Astrocyte (in vitro differentiated cells and primary cell): ENCODE results near the gene ARHGEF37. TPM values are rescaled to one million over a fixed set of nuclear protein-coding genes. Genes with fewer than 3 reads are reported as not detected.

Experiments used
- DNase-seq: peaks from one replicate; pipeline ENCODE4 v3.0.0-alpha.2; 2010; ENCODE audit warnings: low read depth
- FAIRE-seq: peaks from 2 replicates; lab custom pipeline; 2011; peaks lifted over from hg19 to GRCh38; lab: Jason Lieb, UNC
- H2AFZ ChIP-seq: 2 replicates; pipeline ENCODE4 v1.6.0; 2012; ENCODE audit warnings: low read depth, low read length, inconsistent platforms
- H3K27ac ChIP-seq: 2 replicates; pipeline ENCODE4 v1.5.1; 2011; ENCODE audit warnings: low read depth, low read length, inconsistent platforms
- H3K27me3 ChIP-seq: 2 replicates; pipeline ENCODE4 v1.6.0; 2011; ENCODE audit warnings: low read length, inconsistent platforms; ENCODE audit not compliant: insufficient read depth
- H3K36me3 ChIP-seq: 2 replicates; pipeline ENCODE4 v1.5.1; 2011; ENCODE audit warnings: low read length, inconsistent platforms; ENCODE audit not compliant: insufficient read depth
- H3K4me1 ChIP-seq: 2 replicates; pipeline ENCODE4 v1.5.1; 2011; ENCODE audit warnings: low read length, inconsistent platforms; ENCODE audit not compliant: insufficient read depth
- H3K4me2 ChIP-seq: 2 replicates; pipeline ENCODE4 v1.6.0; 2012; ENCODE audit warnings: low read length, inconsistent platforms
- H3K4me3 ChIP-seq: 2 replicates; pipeline ENCODE4 v1.5.1; 2011; ENCODE audit warnings: low read depth, mild to moderate bottlenecking, low read length, inconsistent platforms; ENCODE audit not compliant: insufficient read depth
- H3K79me2 ChIP-seq: 2 replicates; pipeline ENCODE4 v1.6.0; 2012; ENCODE audit warnings: mild to moderate bottlenecking, low read length, inconsistent platforms; ENCODE audit not compliant: insufficient read depth
- H3K9ac ChIP-seq: 2 replicates; pipeline ENCODE4 v1.6.0; 2012; ENCODE audit warnings: mild to moderate bottlenecking, low read length, inconsistent platforms
- H3K9me3 ChIP-seq: 2 replicates; pipeline ENCODE4 v1.5.1; 2012; ENCODE audit warnings: low read depth, mild to moderate bottlenecking, low read length, inconsistent platforms; ENCODE audit not compliant: insufficient read depth
- H4K20me1 ChIP-seq: 2 replicates; pipeline ENCODE4 v1.6.0; 2012; ENCODE audit warnings: low read length, inconsistent platforms; ENCODE audit not compliant: insufficient read depth
- H3K27ac Mint-ChIP-seq: one replicate; pipeline ENCODE4 v1.8.0; 2021; ENCODE audit warnings: mild to moderate bottlenecking, mixed read lengths; ENCODE audit not compliant: unreplicated experiment
- H3K27me3 Mint-ChIP-seq: one replicate; pipeline ENCODE4 v1.8.0; 2021; ENCODE audit warnings: low read depth, mixed read lengths; ENCODE audit not compliant: unreplicated experiment
- H3K36me3 Mint-ChIP-seq: one replicate; pipeline ENCODE4 v1.8.0; 2021; ENCODE audit warnings: low read depth, mixed read lengths; ENCODE audit not compliant: unreplicated experiment
- H3K4me1 Mint-ChIP-seq: one replicate; pipeline ENCODE4 v1.8.0; 2021; ENCODE audit warnings: low read depth, mixed read lengths; ENCODE audit not compliant: unreplicated experiment
- H3K4me3 Mint-ChIP-seq: one replicate; pipeline ENCODE4 v1.8.0; 2021; ENCODE audit warnings: mild to moderate bottlenecking, moderate library complexity, mixed read lengths; ENCODE audit not compliant: unreplicated experiment
- H3K9me3 Mint-ChIP-seq: one replicate; pipeline ENCODE4 v1.8.0; 2021; ENCODE audit warnings: mild to moderate bottlenecking, mixed read lengths; ENCODE audit not compliant: unreplicated experiment
- EZH2 ChIP-seq: IDR thresholded peaks from 2 replicates; pipeline ENCODE4 v1.6.1; 2012; ENCODE audit warnings: mild to moderate bottlenecking, low read length, inconsistent platforms; ENCODE audit not compliant: insufficient read depth
- total RNA-seq: library from RNA; stranded (reverse); gene quantifications from 2 replicates; pipeline ENCODE4 v1.2.1, GENCODE V29; 2021
- TF ChIP-seq, protein P1 (sequence below): IDR thresholded peaks from 2 replicates; pipeline ENCODE4 v1.5.1; 2011; ENCODE audit warnings: low read depth, mild to moderate bottlenecking, inconsistent platforms, low read length, moderate library complexity; ENCODE audit not compliant: insufficient read depth

ARHGEF37 gene
- total RNA-seq, 1 donor from 2014 or later: 2.3 TPM

- H3K27me3 ChIP-seq: no peaks in the 10 kb centered on the region
- Mint-ChIP-seq H3K27ac (peak overlapping the region; percentile 31), H3K36me3 (peaks cover 33% of the 10 kb centered on the region), H3K4me3 (peak overlapping the region; percentile 94), H3K27me3 (no peaks in the 10 kb centered on the region), H3K9me3 (no peaks in the 10 kb centered on the region), H3K4me1 (peaks cover 16% of the 10 kb centered on the region)
- H3K36me3 ChIP-seq: peaks cover 24% of the 10 kb centered on the region
- peak overlapping the region; percentile 100 for H3K9ac ChIP-seq
- peaks cover 96% of the 10 kb centered on the region for H3K79me2 ChIP-seq
- H3K4me2 ChIP-seq: peak overlapping the region; percentile 95
- peaks cover 73% of the 10 kb centered on the region for H4K20me1 ChIP-seq
- no peaks in the 10 kb centered on the region for H3K9me3 ChIP-seq
- FAIRE-seq (no peak), DNase-seq (no peak)
- H3K4me3 ChIP-seq: peak overlapping the region; percentile 38
- H3K4me1 ChIP-seq: peaks cover 24% of the 10 kb centered on the region
- no peak overlapping the region for H2AFZ ChIP-seq
- TF ChIP-seq EZH2: no peak
- TF ChIP-seq, protein P1, sequence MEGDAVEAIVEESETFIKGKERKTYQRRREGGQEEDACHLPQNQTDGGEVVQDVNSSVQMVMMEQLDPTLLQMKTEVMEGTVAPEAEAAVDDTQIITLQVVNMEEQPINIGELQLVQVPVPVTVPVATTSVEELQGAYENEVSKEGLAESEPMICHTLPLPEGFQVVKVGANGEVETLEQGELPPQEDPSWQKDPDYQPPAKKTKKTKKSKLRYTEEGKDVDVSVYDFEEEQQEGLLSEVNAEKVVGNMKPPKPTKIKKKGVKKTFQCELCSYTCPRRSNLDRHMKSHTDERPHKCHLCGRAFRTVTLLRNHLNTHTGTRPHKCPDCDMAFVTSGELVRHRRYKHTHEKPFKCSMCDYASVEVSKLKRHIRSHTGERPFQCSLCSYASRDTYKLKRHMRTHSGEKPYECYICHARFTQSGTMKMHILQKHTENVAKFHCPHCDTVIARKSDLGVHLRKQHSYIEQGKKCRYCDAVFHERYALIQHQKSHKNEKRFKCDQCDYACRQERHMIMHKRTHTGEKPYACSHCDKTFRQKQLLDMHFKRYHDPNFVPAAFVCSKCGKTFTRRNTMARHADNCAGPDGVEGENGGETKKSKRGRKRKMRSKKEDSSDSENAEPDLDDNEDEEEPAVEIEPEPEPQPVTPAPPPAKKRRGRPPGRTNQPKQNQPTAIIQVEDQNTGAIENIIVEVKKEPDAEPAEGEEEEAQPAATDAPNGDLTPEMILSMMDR: no peak
- H3K27ac ChIP-seq: no peak overlapping the region
These were observed 34.3 kb upstream of the ARHGEF37 start for GRCh38 chr5:149546974-149547373.

DNA sequence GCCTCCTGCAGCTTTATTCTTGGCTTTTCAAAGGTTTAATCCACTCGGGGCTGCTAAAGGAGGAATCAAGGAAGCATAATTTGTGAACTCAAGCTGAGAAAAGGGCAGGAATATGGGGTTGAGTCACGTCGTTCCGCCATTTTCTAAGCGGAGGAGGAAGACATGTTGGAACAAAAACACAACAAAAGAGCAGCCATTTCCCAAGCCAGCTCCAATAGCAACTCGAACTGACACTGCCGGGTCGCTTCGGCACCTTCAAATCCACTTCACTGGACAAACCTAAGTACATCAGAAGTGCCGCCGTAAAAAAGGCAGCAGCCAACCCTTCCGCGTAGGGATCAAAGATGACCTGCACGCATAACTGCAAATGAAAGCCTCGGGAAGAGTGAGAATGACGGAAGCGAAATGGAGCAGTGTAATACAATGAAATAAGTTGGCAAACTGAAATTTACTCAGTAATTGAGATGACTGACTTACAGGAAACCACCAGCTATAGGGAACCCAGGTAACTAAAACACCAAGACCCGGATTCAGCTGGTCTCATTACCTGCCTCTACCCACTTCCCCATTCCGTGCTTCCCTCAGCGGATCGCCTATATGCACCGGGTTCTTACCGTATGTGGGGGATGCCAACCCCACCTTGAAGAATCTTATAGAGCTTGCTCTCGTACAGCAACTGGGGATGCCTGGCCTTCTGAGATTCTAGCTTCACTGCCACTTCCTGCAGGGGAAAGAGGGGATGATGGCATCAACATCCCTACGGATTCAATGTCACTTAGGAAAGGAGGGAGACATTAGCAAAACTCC, 31.6 kb upstream of the ARHGEF37 start:
- DNase-seq: peak; percentile 29
- H3K27me3 Mint-ChIP-seq: no peaks in the 10 kb centered on the region
- no peaks in the 10 kb centered on the region for H3K9me3 Mint-ChIP-seq
- H3K79me2 ChIP-seq: peaks cover 72% of the 10 kb centered on the region
- peaks cover 11% of the 10 kb centered on the region for H3K36me3 ChIP-seq
- H3K4me3 ChIP-seq: peak overlapping the region; percentile 98
- peak overlapping the region; percentile 94 for H3K4me3 Mint-ChIP-seq
- peak overlapping the region; percentile 100 for H3K9ac ChIP-seq
- H3K4me2 ChIP-seq: peak overlapping the region; percentile 95
- H3K4me1 ChIP-seq: peaks cover 23% of the 10 kb centered on the region
- FAIRE-seq: no peak
- peak overlapping the region; percentile 99 for H3K27ac ChIP-seq
- peak overlapping the region; percentile 99 for H3K27ac Mint-ChIP-seq
- H3K9me3 ChIP-seq: no peaks in the 10 kb centered on the region
- peaks cover 7% of the 10 kb centered on the region for H3K4me1 Mint-ChIP-seq
- peaks cover 54% of the 10 kb centered on the region for H4K20me1 ChIP-seq
- TF ChIP-seq EZH2: no peak
- TF ChIP-seq, protein P1: no peak
- no peak overlapping the region for H2AFZ ChIP-seq
- peaks cover 31% of the 10 kb centered on the region for H3K36me3 Mint-ChIP-seq
- no peaks in the 10 kb centered on the region for H3K27me3 ChIP-seq

- Histone ChIP-seq H3K4me3 (peak overlapping the region; percentile 98), H3K36me3 (peaks cover 11% of the 10 kb centered on the region), H3K27ac (peak overlapping the region; percentile 99), H3K4me2 (peak overlapping the region; percentile 95), H2AFZ (no peak overlapping the region), H3K9ac (peak overlapping the region; percentile 100), H3K4me1 (peaks cover 23% of the 10 kb centered on the region), H3K9me3 (no peaks in the 10 kb centered on the region), H3K79me2 (peaks cover 66% of the 10 kb centered on the region), H3K27me3 (no peaks in the 10 kb centered on the region), H4K20me1 (peaks cover 49% of the 10 kb centered on the region)
- FAIRE-seq (no peak), DNase-seq (peak; percentile 65)
- Mint-ChIP-seq H3K36me3 (peaks cover 26% of the 10 kb centered on the region), H3K27me3 (no peaks in the 10 kb centered on the region), H3K4me1 (peaks cover 7% of the 10 kb centered on the region), H3K4me3 (peak overlapping the region; percentile 94), H3K27ac (peak overlapping the region; percentile 99), H3K9me3 (no peaks in the 10 kb centered on the region)
- TF ChIP-seq, protein P1: no peak
- TF ChIP-seq EZH2: no peak
These were observed 31.1 kb upstream of the ARHGEF37 start for GRCh38 chr5:149550268-149550583.
